GM20000 (cell line): ENCODE results near the gene PRR19.
"Not testable (repeated sequence)": the region's sequence is repeated elsewhere in the genome, so short reads cannot be mapped to it uniquely, and the experiment has no call there.

Source experiments
- DNase-seq: peaks from one replicate; pipeline ENCODE4 v3.0.0; 2012; ENCODE audit warnings: low spot score
- TF ChIP-seq, protein P1 (sequence below): IDR thresholded peaks from 2 replicates; pipeline ENCODE4 v1.5.1; 2012; ENCODE audit warnings: mild to moderate bottlenecking, control low read depth; ENCODE audit errors: extremely low read depth, missing control alignments

Gene PRR19

DNA sequence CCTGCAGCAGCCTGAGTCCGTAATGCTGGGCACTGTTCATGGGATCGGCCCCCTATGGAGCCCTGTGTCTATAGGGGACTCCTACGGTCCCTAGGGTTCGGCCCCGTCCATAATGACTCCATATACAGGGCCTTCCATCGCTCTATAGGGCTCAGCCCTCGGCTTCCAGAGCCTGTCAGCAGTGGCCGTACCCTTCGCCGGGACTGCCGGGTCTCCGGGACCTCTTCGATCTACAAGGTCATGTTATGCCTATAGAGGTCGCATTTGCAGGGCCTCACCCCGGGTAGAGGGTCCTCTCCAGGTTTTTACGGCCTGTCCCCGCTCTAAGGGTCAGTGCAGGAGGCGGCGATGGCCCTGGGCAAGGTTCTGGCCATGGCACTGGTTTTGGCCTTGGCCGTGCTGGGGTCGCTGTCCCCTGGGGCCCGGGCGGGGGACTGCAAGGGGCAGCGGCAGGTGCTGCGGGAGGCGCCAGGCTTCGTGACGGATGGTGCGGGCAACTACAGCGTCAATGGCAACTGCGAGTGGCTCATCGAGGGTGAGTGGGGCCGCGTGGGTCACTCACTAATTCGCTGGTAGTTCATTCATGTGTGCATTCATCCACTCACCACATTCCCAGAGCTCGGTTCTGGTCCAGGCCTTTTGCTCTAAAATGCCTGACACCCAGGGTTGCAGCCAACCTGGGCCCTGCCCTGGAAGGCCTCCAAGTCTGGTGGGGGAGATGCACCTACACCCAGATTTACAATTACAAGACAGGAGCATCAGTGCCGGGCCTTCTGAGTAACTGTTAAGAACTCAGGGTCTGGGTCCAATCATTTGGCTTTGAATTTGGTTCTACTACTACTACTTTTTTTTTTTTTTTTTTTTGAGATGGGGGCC is 24.2 kb downstream of the PRR19 start:
- peak; percentile 63 for DNase-seq
- TF ChIP-seq, protein P1, sequence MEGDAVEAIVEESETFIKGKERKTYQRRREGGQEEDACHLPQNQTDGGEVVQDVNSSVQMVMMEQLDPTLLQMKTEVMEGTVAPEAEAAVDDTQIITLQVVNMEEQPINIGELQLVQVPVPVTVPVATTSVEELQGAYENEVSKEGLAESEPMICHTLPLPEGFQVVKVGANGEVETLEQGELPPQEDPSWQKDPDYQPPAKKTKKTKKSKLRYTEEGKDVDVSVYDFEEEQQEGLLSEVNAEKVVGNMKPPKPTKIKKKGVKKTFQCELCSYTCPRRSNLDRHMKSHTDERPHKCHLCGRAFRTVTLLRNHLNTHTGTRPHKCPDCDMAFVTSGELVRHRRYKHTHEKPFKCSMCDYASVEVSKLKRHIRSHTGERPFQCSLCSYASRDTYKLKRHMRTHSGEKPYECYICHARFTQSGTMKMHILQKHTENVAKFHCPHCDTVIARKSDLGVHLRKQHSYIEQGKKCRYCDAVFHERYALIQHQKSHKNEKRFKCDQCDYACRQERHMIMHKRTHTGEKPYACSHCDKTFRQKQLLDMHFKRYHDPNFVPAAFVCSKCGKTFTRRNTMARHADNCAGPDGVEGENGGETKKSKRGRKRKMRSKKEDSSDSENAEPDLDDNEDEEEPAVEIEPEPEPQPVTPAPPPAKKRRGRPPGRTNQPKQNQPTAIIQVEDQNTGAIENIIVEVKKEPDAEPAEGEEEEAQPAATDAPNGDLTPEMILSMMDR = no peak

DNA sequence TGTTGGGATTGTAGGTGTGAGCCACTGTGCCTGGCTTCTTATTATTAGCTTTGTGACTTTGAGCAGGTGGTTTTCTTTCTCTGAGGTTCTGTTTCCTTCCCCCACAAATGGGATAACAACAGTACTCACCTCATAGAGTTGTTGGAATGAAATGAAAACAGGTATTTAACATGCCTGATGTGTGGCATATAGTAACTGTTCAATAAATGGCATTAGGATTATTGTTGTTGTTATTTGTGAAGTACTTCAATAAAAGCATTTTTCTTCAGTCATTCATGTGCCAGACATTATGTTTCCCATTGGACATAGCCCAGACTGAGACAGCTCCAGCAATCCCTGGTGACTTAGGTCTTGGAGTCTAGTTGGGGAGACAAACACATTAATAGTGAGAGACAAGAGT is 25.0 kb downstream of the PRR19 start:
- TF ChIP-seq, protein P1 = no peak
- no peak for DNase-seq

DNA sequence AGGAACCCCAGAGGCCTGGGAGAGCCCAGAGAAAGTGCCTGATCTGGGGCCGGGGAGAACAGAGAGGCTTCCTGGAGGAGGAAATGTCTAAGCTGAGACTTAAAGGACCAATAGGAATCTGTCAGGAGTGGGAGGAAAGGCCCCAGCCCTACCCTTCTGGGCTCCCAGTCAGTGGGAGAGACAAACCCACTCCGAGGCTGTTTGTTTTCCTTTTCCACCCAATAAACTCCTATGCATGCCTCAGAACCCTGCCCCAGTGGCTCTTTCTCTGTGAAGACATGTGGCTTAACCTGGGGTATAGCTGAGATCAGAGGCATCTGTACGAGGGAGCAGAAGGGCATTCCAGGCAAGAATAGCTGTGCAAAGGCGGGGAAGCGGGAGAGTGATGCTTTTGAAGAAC is 25.4 kb downstream of the PRR19 start:
- TF ChIP-seq, protein P1 = no peak
- DNase-seq = no peak

DNA sequence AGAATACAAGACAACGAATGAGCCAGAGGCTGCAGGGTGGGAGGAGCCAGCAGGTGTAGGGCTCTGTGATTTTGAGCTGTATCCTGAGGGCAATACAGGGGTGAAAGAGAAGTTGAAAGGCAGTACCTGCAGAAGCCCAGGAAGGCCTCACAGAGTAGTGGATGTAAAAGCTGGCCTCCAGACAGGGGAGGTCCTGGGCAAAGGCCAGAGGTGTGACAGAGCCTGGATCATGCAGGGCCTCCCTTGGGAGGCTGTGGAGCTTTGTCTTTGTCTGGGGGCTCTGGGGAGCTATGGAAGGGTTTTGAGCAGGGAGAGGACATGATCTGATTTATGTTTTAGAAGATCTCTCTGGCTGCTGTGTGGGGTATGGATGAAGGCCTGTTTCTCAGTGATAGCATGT is 26.2 kb downstream of the PRR19 start:
- TF ChIP-seq, protein P1 = no peak
- DNase-seq = no peak

DNA sequence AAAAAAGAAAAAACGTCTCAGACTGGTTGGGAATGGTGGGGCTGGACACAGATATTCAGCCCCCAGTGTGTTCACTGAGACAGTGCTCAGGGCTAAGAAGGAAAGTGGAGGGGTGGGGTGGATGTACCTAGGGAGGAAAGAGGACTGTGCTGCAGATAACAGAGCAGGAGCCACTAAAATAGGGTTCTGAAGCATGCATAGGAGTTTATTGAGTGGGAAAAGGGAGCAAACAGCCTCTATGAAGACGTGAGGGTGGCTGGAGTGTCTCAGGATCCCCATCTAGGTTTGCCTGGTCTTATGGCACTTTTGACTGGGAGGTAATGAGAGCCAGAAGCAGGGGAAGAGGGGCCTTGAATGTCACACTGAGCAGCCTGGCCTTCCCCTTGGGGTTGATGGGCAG is 26.9 kb downstream of the PRR19 start:
- TF ChIP-seq, protein P1 = no peak
- no peak for DNase-seq

DNA sequence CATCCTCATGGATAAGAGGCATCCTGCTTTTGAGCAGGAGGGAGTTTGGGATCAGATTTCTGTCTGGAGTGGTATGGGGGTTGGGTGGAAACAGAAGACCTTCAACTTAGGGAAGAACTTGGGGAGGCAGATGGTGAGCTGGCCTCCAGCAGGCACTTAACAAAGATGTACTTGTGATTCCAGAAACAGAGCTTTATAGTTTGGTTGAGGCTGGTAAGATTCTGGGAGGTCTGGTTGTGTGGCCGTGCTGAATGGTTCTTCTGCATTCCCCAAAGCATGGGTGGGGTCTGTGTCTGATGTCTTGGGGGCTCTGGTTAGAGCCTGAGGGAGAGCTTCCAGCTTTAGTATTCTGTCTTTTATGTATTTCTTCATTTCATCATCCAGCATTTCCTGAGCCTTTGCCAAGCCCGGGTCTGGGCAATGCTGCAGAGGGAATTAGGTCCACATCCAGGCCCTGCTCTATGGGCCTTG is 28.3 kb downstream of the PRR19 start:
- no peak for DNase-seq
- TF ChIP-seq, protein P1 = no peak

DNA sequence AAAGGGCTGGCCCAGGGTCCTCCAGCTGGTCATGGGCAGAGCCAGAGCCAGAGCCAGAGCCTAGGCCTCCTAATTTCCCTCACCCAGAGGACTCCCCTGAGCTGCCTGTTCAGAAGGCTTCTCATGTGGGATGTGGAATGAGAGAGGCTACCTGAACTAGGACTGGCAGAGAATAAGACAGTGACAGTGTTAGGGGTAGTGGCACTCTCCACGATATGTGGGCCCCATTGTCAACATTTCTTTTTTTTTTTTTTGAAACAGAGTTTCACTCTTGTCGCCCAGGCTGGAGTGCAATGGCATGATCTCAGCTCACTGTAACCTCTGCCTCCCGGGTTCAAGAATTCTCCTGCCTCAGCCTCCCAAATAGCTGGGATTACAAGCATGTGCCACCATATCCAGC is 29.4 kb downstream of the PRR19 start:
- DNase-seq = not testable (repeated sequence)

DNA sequence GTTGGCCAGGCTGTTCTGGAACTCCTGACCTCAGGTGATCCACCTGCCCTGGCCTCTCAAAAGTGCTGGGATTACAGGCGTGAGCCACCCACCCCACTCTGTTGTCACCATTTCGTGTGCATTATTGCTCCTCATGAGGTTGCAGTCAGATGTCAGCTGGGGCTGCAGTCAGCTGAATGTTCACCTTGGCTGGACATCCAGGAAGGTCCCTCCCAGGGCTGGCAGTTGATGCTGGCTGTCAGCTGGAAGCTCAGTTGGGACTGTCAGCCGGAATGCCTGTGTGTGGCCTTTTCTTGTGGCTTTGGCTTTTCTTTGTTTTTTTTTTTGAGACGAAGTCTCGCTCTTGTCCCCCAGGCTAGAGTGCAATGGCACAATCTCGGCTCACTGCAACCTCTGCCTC is 30.1 kb downstream of the PRR19 start:
- TF ChIP-seq, protein P1 = no peak
- no peak for DNase-seq
